ENCODE measurements around the gene CCL3.

GRCh38 chr17:36112572-36112971, 22.6 kb upstream of the CCL3 start:
- no peak for TF ChIP-seq CTCF (IDR thresholded peaks at IDR 0.05; ENCODE audit: low read depth, low read length, missing input control)
- TF ChIP-seq EGR1 (IDR thresholded peaks at IDR 0.05; ENCODE audit: low read depth in 2 of 2): no peak
- TF ChIP-seq MAX (IDR thresholded peaks at IDR 0.05): no peak
- TF ChIP-seq HNF4A (conservative IDR thresholded peaks at IDR 0.05): no peak
- no peak for TF ChIP-seq YY1 (IDR thresholded peaks at IDR 0.05)
- no peak for TF ChIP-seq TAF1 (conservative IDR thresholded peaks at IDR 0.05)
- TF ChIP-seq JUND (IDR thresholded peaks at IDR 0.05): no peak
- no peak for TF ChIP-seq RXRA (IDR thresholded peaks at IDR 0.05)
- TF ChIP-seq RAD21 (IDR thresholded peaks at IDR 0.05): no peak
- TF ChIP-seq GABPA (IDR thresholded peaks at IDR 0.05 in 1 of 2, conservative IDR thresholded peaks at IDR 0.05 in 1 of 2): no peak
- TF ChIP-seq SP1 (IDR thresholded peaks at IDR 0.05): no peak
- no peak for TF ChIP-seq ZBTB33 (IDR thresholded peaks at IDR 0.05)
- no peak for TF ChIP-seq FOXA2 (IDR thresholded peaks at IDR 0.05)
- no peak for TF ChIP-seq NR2F2 (IDR thresholded peaks at IDR 0.05)

All from liver (tissue), 3 donors.